HepG2 (cell line): ENCODE results near the gene RTEL1. TPM values are rescaled to one million over a fixed set of nuclear protein-coding genes. Genes with fewer than 3 reads are reported as not detected.
A peak's percentile ranks its signal among the peaks of the same experiment; 100 is the strongest.

ENCODE experiments used
- ATAC-seq: fragments of 200-7000 bp; cut with Tn5 transposase; 3 replicates; pipeline ENCODE4 v1.9.1; 2020; ENCODE audit warnings: mild to moderate bottlenecking, moderate library complexity
- BruUV-seq: library from RNA; stranded (reverse); fragments of 400-500 nt; replicated peaks from 2 replicates; lab custom pipeline; 2021; lab: Mats Ljungman, UMichigan
- CTCF ChIA-PET: fragments of 300-600 bp; formaldehyde crosslinking; extraction: SDS; loops from one replicate; lab custom pipeline; 2021; ENCODE audit warnings: low total read pairs, inconsistent platforms, low intra/inter-chr PET ratio; lab: Yijun Ruan, JAX
- POLR2A ChIA-PET: fragments of 350-600 bp; sonication (Branson Sonifier 250); formaldehyde crosslinking; loops from one replicate; lab custom pipeline; 2020; ENCODE audit warnings: antibody characterized with exemption, inconsistent platforms; lab: Yijun Ruan, JAX
- DNase-seq: peaks from one replicate; pipeline ENCODE4 v3.0.0-alpha.2; 2015; ENCODE audit warnings: low spot score
- FAIRE-seq: peaks from 3 replicates; lab custom pipeline; 2011; peaks lifted over from hg19 to GRCh38; lab: Jason Lieb, UNC
- H2AFZ ChIP-seq: one replicate; pipeline ENCODE4 v1.6.1; 2011; ENCODE audit warnings: low read length, inconsistent platforms
- H3K27ac ChIP-seq: fragments of 300-600 bp; 3 replicates; pipeline ENCODE4 v1.8.0; 2011; ENCODE audit warnings: mixed run types, mild to moderate bottlenecking, mixed read lengths, low read length, inconsistent platforms; ENCODE audit not compliant: insufficient read depth; ENCODE audit errors: extremely low read length
- H3K27me3 ChIP-seq, 2 experiments: fragments of 200-600 bp in 1 of 2; 2 replicates in 1 of 2; 3 replicates in 1 of 2; pipeline versions ENCODE4 v1.6.0 to v1.8.0; 2011; ENCODE audit warnings: low read length in 2 of 2, mild to moderate bottlenecking in 2 of 2, moderate library complexity in 2 of 2, inconsistent platforms in 1 of 2; ENCODE audit not compliant: insufficient read depth in 2 of 2, control insufficient read depth in 1 of 2
- H3K36me3 ChIP-seq, 2 experiments: fragments of 200-600 bp in 1 of 2; replicated peaks in 1 of 2; 2 replicates in 1 of 2; 3 replicates in 1 of 2; pipeline versions ENCODE4 v1.5.1 to v1.8.0; 2011; ENCODE audit warnings: low read length in 2 of 2, inconsistent platforms in 1 of 2; ENCODE audit not compliant: insufficient read depth in 2 of 2, control insufficient read depth in 1 of 2
- H3K4me1 ChIP-seq: 2 replicates; pipeline ENCODE4 v1.5.1; 2012; ENCODE audit warnings: low read length, inconsistent platforms; ENCODE audit not compliant: insufficient read depth
- H3K4me2 ChIP-seq: 2 replicates; pipeline ENCODE4 v1.6.0; 2011; ENCODE audit warnings: low read depth, low read length, inconsistent platforms
- H3K4me3 ChIP-seq, 3 experiments: fragments of 200-600 bp in 1 of 3; sonication (generic), shearing (Covaris generic) in 1 of 3; replicated peaks in 1 of 3; 2 replicates each; pipeline ENCODE4 v1.5.1; 2011 to 2016; ENCODE audit warnings: low read length in 3 of 3, inconsistent platforms in 2 of 3, low read depth in 2 of 3, mild to moderate bottlenecking in 2 of 3, control low read depth in 1 of 3, mixed read lengths in 1 of 3; ENCODE audit not compliant: insufficient read depth in 1 of 3
- H3K79me2 ChIP-seq: one replicate; pipeline ENCODE4 v1.6.1; 2011; ENCODE audit warnings: low read length, inconsistent platforms; ENCODE audit not compliant: insufficient read depth
- H3K9ac ChIP-seq: 2 replicates; pipeline ENCODE4 v1.6.0; 2011; ENCODE audit warnings: mild to moderate bottlenecking, low read depth, low read length, inconsistent platforms; ENCODE audit not compliant: insufficient read depth
- H3K9me3 ChIP-seq: 2 replicates; pipeline ENCODE4 v1.5.1; 2012; ENCODE audit warnings: mild to moderate bottlenecking, low read length
- H4K20me1 ChIP-seq: 2 replicates; pipeline ENCODE4 v1.6.0; 2011; ENCODE audit warnings: inconsistent platforms, mild to moderate bottlenecking, low read length, moderate library complexity; ENCODE audit not compliant: insufficient read depth
- AGO2 ChIP-seq: fragments of 200-400 bp; formaldehyde crosslinking; optimal IDR thresholded peaks from 2 replicates; pipeline ENCODE3; 2017; ENCODE audit warnings: mild to moderate bottlenecking, low read depth, low read length, moderate library complexity
- MYC ChIP-seq: sonication (generic); formaldehyde crosslinking; IDR thresholded peaks from 2 replicates; pipeline ENCODE4 v1.9.0; 2021; ENCODE audit warnings: missing genetic modification reagents, borderline replicate concordance
- NFE2L1 ChIP-seq: sonication (generic); formaldehyde crosslinking; IDR thresholded peaks from 2 replicates; pipeline ENCODE4 v1.4.0; 2020; ENCODE audit warnings: missing genetic modification reagents, mild to moderate bottlenecking, borderline replicate concordance
- RFX5 ChIP-seq: IDR thresholded peaks from 2 replicates; pipeline ENCODE4 v1.6.1; 2011; ENCODE audit warnings: low read depth, low read length, improper control_type of control experiment
- SNAI1 ChIP-seq: sonication (generic); formaldehyde crosslinking; IDR thresholded peaks from 2 replicates; pipeline ENCODE4 v1.5.0; 2020; ENCODE audit warnings: mild to moderate bottlenecking, missing genetic modification reagents, borderline replicate concordance
- SNAPC4 ChIP-seq: sonication (generic); formaldehyde crosslinking; IDR thresholded peaks from 2 replicates; pipeline ENCODE4 v1.4.0; 2020; ENCODE audit warnings: mild to moderate bottlenecking, missing genetic modification reagents
- SOX13 ChIP-seq, 3 experiments: fragments of 450-650 bp in 1 of 3; sonication (generic) in 1 of 3; formaldehyde crosslinking in 1 of 3; IDR thresholded peaks in 2 of 3; conservative IDR thresholded peaks in 1 of 3; 2 replicates each; pipeline versions ENCODE4 v1.5.0 to v1.6.1; 2016 to 2020; ENCODE audit warnings: antibody characterized with exemption in 1 of 3, mild to moderate bottlenecking in 1 of 3, missing compliant biosample characterization in 1 of 3, missing genetic modification reagents in 1 of 3, moderate library complexity in 1 of 3
- ZBTB10 ChIP-seq: sonication (generic); formaldehyde crosslinking; IDR thresholded peaks from 2 replicates; pipeline ENCODE4 v1.4.0; 2020; ENCODE audit warnings: missing genetic modification reagents, borderline replicate concordance
- ZKSCAN8 ChIP-seq: IDR thresholded peaks from 2 replicates; pipeline ENCODE4 v1.6.1; 2016; ENCODE audit warnings: borderline replicate concordance, missing genetic modification reagents, missing compliant biosample characterization
- WGBS: methylation state at CpG from one replicate; pipeline ENCODE4 v1.1.6; 2017; ENCODE audit warnings: low lambda C conversion rate; 5-methylcytosine and 5-hydroxymethylcytosine counted together
- in situ Hi-C: cut with HindIII; loops from 2 replicates; pipeline ENCODE4 v1.10.0; 2017; ENCODE audit warnings: low pct_unique_long_range_greater_than_20kb; ENCODE audit not compliant: extremely low pct_ligation_motif_present
- intact Hi-C: fragments of 100-400 bp; cut with micrococcal nuclease; formaldehyde crosslinking; loops from one replicate; pipeline ENCODE4 v1.10.0; 2022; ENCODE audit not compliant: unreplicated experiment
- polyA plus RNA-seq, 8 experiments: library from polyadenylated mRNA; depleted of rRNA in 3 of 8; stranded (reverse) in 7 of 8; unstranded in 1 of 8; fragments of >200 nt; fragmentation: Illumina TruSeq in 4 of 8; extraction: Trizol in 4 of 8; gene quantifications; 2 replicates each; pipeline versions ENCODE4 v1.2.1 to v1.2.3, GENCODE V29; 2011 to 2016; ENCODE audit warnings: low read depth in 4 of 8, missing spikeins in 1 of 8, mixed read lengths in 1 of 8; ENCODE audit not compliant: insufficient read depth in 1 of 8
- total RNA-seq, 5 experiments: library from RNA; depleted of rRNA; stranded (reverse); fragments of >200 nt; fragmentation: Illumina TruSeq; extraction: Trizol; gene quantifications; 2 replicates each; pipeline ENCODE4 v1.2.3, GENCODE V29; 2016; ENCODE audit warnings: low read depth in 1 of 5

RTEL1 gene
- total and polyA plus RNA-seq, 2 of the 13 experiments (the other 11 are each of a cell fraction or from before 2014, with no cell fraction given) = 21.8 to 36.4 TPM

- Histone ChIP-seq H3K4me2 (no peak overlapping the region), H2AFZ (no peak overlapping the region), H3K9me3 (no peaks in the 10 kb centered on the region), H3K4me3 (no peak overlapping the region), H4K20me1 (no peaks in the 10 kb centered on the region; the same call in 1 of the 2 replicates), H3K79me2 (no peaks in the 10 kb centered on the region), H3K36me3 (peaks cover 3 to 4% of the 10 kb centered on the region in 2 experiments; a peak in 3 of 5 replicates), H3K27me3 (no peaks in the 10 kb centered on the region), H3K4me1 (peaks cover 10% of the 10 kb centered on the region), H3K9ac (no peak overlapping the region), H3K27ac (no peak overlapping the region)
- CTCF ChIA-PET = no interaction called here
- FAIRE-seq (no peak), ATAC-seq (no peak), DNase-seq (no peak)
- 93% methylated on average over 21 of the region's 21 CpGs for WGBS
- intact Hi-C loops = no loop called here
- POLR2A ChIA-PET = interaction anchor here (1.0 kb wide), 1 partner anchor 34 kb away, joined by 3 read pairs; the partner anchor contains the start of gene RTEL1
- in situ Hi-C loops = no loop called here
- BruUV-seq = no TSS peak
- TF ChIP-seq ZKSCAN8 (no peak), NFE2L1 (no peak), AGO2 (peak; percentile 37), SOX13 (IDR thresholded peaks at IDR 0.05) (no peak), SOX13 (CRISPR knock-in tag; conservative IDR thresholded peaks at IDR 0.05 in 1 of 2, IDR thresholded peaks at IDR 0.05 in 1 of 2) (no peak), RFX5 (0 out of 2 replicates have a peak, but pooled peaks have one; percentile 12), SNAPC4 (CRISPR knock-in tag) (no peak), SNAI1 (CRISPR knock-in tag) (no peak), ZBTB10 (no peak), MYC (CRISPR knock-in tag) (0 out of 2 replicates have a peak, but pooled peaks have one; percentile 21)
Measured at GRCh38 chr20:63691711-63692435, 33.8 kb downstream of the RTEL1 start.
